A549 treated with RU486 at 1 μM for 4 hours (cell line): ENCODE measurements around the gene PCDHA1. TPM values are rescaled to one million over a fixed set of nuclear protein-coding genes. Genes with fewer than 3 reads are reported as not detected.

Source experiments
- total RNA-seq: library from RNA; stranded (reverse); fragments of 200-300 nt; extraction: Qiagen RNA extraction; gene quantifications from 5 replicates; pipeline ENCODE4 v1.2.3, GENCODE V29; 2022; ENCODE audit warnings: low read depth

The PCDHA1 gene
- total RNA-seq = 0.15 to 0.34 TPM (median 0.21 TPM) in 4 of 5 replicates, not detected in the other

DNA sequence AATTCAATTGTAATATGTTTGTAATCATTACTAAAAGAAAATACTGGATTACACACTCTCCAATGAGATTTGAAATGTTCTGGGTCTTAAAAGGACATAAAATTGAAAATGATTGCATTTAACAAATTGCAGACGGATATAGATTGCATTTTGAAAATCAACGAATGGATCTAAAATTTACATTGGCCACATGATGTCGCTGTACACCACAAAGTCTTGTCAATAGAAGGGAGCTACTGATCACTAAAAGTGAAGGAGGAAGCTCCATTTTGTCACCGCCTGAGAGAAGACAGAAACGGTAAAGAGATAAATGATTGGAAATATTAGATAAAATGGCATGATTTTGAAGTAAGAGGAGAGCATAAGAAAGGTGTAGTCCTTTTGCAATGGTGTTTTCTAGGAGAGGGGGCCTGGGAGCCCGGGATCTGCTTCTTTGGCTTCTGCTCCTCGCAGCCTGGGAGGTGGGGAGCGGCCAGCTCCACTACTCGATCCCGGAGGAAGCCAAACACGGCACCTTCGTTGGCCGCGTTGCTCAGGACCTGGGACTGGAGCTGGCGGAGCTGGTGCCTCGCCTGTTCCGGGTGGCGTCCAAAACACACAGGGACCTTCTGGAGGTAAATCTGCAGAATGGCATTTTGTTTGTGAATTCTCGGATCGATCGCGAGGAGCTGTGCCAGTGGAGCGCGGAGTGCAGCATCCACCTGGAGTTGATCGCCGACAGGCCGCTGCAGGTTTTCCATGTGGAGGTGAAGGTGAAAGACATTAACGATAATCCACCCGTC lies at the start of gene PCDHA1:
TSS of gene PCDHA1 (plus strand) at position 236 of the 782 bp plus-strand sequence.

DNA sequence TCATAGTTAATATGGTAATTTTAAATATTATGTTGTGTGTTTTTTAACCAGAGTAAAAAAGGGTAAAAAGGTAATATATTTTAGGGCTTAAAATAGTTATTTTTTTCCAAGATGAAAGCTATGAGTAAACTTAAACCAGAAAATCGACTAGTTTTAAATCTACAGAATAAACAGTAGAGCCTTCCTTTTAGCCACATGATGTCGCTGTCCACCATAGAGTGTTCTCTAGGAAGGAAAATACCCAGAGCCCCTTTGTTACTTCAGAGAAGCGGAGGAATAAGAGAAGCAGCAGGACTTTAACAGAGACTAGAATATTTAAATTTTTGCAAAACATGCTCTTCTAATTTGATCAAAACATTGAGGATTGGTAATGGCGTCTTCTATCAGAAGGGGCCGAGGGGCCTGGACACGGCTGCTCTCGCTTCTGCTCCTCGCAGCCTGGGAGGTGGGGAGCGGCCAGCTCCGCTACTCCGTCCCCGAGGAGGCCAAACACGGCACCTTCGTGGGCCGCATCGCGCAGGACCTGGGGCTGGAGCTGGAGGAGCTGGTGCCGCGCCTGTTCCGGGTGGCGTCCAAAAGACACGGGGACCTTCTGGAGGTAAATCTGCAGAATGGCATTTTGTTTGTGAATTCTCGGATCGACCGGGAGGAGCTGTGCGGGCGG lies 8.8 kb downstream of the PCDHA1 start, which contains the start of gene PCDHA2:
TSS of gene PCDHA2 (plus strand) at position 258 of the 664 bp plus-strand sequence.

DNA sequence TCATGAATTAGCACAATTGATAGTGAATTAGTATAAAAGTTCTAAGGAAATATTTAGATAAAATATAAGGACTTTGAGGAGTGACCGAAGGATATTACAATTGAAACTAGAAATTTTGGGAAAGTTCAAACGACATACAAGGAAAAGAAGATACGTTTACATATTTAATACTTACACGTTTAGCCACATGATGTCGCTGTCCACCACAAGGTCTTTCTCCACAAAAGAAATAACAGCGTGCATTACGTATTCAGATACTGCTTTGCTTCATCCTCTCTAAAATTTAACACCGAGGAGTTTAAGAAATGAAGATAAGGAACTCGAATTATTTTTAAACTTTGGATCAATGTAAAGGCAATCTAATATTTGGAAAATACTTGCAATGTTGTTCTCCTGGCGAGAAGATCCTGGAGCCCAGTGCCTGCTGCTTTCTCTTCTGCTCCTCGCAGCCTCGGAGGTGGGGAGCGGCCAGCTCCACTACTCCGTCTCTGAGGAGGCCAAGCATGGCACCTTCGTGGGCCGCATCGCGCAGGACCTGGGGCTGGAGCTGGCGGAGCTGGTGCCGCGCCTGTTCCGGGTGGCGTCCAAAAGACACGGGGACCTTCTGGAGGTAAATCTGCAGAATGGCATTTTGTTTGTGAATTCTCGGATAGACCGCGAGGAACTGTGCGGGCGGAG lies 15.0 kb downstream of the PCDHA1 start, which contains the start of gene PCDHA3:
TSS of gene PCDHA3 (plus strand) at position 242 of the 678 bp plus-strand sequence.

GRCh38 chr5:140806834-140807775 lies 21.2 kb downstream of the PCDHA1 start, which contains the start of gene PCDHA4:
Gene PCDHA4, plus strand, starts transcription at chr5:140807068.

GRCh38 chr5:140821375-140822280 lies 35.7 kb downstream of the PCDHA1 start, which contains the start of gene PCDHA5:
Gene PCDHA5, plus strand, starts transcription at chr5:140821613.

GRCh38 chr5:140827704-140828361 lies 41.9 kb downstream of the PCDHA1 start, which contains the start of gene PCDHA6:
Gene PCDHA6, plus strand, starts transcription at chr5:140827960. Its CDS starts 132 bp downstream, at chr5:140828092.

GRCh38 chr5:140833993-140834392 lies 48.1 kb downstream of the PCDHA1 start, which contains the start of gene PCDHA7:
Gene PCDHA7, plus strand, starts transcription at chr5:140834269. Its CDS starts 115 bp downstream, at chr5:140834384.

DNA sequence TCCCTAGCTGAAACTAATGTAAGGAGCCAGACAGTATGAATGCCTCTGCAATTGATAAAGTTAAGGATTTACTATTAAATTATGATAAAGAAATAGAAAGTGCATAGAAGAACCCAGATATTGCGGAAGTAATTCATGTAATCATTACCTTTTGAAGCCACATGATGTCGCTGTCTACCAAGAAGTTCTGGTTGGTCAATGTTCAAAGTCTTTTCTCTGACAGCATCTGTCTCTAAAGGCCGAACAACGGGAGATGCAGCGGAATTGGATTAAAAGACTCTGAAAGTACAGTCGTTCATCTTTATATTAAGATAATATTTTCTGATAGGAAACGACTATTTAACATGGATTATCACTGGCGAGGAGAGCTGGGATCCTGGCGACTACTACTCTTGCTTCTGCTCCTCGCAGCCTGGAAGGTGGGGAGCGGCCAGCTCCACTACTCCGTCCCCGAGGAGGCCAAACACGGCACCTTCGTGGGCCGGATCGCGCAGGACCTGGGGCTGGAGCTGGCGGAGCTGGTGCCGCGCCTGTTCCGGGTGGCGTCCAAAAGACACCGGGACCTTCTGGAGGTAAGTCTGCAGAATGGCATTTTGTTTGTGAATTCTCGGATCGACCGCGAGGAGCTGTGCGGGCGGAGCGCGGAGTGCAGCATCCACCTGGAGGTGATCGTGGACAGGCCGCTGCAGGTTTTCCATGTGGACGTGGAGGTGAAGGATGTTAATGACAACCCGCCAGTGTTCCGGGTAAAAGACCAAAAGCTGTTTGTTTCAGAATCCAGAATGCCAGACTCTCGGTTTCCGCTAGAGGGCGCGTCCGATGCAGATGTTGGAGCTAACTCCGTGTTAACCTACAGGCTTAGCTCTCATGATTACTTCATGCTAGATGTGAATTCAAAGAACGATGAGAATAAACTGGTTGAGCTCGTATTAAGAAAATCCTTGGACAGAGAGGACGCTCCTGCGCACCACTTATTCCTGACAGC lies 55.3 kb downstream of the PCDHA1 start, which contains the start of gene PCDHA8:
TSS of gene PCDHA8 (plus strand) at position 210 of the 985 bp plus-strand sequence. CDS start at position 345, 135 bp downstream.

GRCh38 chr5:140848139-140849102 lies 62.5 kb downstream of the PCDHA1 start, which contains the start of gene PCDHA9:
Gene PCDHA9, plus strand, starts transcription at chr5:140848382. Its CDS starts 114 bp downstream, at chr5:140848496.

GRCh38 chr5:140855772-140856674 lies 70.1 kb downstream of the PCDHA1 start, which contains the start of gene PCDHA10:
Gene PCDHA10, plus strand, starts transcription at chr5:140855897. Its CDS starts 152 bp downstream, at chr5:140856049.

GRCh38 chr5:140868721-140869554 lies 83.0 kb downstream of the PCDHA1 start, which contains the start of gene PCDHA11:
Gene PCDHA11, plus strand, starts transcription at chr5:140868957. Its CDS starts 147 bp downstream, at chr5:140869104.

DNA sequence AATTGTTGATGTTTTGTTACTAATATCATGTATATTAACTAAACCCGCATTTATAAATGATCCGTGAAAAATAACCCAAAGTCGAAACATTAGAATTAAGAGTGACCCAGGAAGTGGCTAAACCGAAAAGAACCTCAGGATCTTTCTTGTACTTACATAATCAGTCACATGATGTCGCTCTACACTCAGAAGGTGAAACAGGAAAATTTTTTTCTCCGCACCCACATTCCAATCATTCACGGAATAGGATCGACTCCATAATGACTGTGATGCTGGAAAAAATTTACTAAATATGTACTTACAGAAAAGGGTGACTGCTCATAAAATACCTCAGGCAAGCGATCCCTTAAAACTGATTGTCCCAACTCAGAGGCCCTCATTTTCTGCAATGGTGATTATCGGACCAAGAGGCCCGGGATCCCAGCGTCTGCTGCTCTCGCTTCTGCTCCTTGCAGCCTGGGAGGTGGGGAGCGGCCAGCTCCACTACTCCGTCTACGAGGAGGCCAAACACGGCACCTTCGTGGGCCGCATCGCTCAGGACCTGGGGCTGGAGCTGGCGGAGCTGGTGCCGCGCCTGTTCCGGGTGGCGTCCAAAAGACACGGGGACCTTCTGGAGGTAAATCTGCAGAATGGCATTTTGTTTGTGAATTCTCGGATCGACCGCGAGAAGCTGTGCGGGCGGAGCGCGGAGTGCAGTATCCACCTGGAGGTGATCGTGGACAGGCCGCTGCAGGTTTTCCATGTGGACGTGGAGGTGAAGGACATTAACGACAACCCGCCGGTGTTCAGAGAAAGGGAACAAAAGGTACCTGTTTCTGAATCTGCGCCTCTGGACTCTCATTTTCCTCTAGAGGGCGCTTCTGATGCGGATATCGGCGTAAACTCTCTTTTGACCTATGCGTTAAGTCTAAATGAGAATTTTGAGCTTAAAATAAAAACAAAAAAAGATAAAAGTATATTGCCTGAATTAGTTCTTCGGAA lies 89.4 kb downstream of the PCDHA1 start, which contains the start of gene PCDHA12:
TSS of gene PCDHA12 (plus strand) at position 224 of the 981 bp plus-strand sequence. CDS start at position 389, 165 bp downstream.

DNA sequence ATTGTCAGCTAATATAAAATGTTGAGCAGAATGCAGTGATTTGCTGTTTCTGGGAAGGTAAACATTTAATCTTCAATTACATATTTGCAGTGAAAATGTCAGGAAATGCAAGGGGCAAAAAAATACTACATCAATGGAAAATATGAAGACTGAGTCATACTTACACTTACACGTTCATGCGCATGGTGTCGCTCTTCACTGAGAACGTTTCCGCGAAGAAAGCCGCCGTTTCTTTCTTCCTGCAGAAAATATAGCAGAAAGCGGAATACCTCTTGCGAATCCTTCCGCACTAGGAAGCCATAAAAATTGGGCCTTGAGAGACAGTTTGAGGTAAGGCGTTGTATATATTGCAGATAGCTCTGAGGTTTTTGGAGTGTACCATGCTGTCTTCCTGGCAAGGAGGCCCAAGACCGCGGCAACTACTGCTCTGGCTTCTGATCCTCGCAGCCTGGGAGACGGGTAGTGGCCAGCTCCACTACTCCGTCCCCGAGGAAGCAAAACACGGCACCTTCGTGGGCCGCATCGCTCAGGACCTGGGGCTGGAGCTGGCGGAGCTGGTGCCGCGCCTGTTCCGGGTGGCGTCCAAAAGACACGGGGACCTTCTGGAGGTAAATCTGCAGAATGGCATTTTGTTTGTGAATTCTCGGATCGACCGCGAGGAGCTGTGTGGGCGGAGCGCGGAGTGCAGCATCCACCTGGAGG lies 96.1 kb downstream of the PCDHA1 start, which contains the start of gene PCDHA13:
TSS of gene PCDHA13 (plus strand) at position 236 of the 702 bp plus-strand sequence. CDS start at position 381, 145 bp downstream.

